OCI-LY1 (cell line): ENCODE data around the gene AGMO.

Experiments used
- H2AFZ ChIP-seq: fragments of 200-600 bp; sonication (generic), shearing (Covaris generic); 2 replicates; pipeline ENCODE4 v1.6.0; 2014; ENCODE audit warnings: antibody characterized with exemption, mild to moderate bottlenecking, low read length
- H3F3A ChIP-seq: fragments of 200-600 bp; sonication (generic), shearing (Covaris generic); 2 replicates; pipeline ENCODE4 v1.6.0; 2014; ENCODE audit warnings: mild to moderate bottlenecking, antibody characterized with exemption, low read length, moderate library complexity; ENCODE audit not compliant: insufficient read depth
- H3K27ac ChIP-seq: fragments of 200-600 bp; sonication (generic); 2 replicates; pipeline ENCODE4 v1.5.1; 2014; ENCODE audit warnings: low read length, mixed run types, mild to moderate bottlenecking, low read depth; ENCODE audit not compliant: poor library complexity, severe bottlenecking
- H3K27me3 ChIP-seq: fragments of 200-600 bp; sonication (generic); 2 replicates; pipeline ENCODE4 v1.6.0; 2014; ENCODE audit warnings: antibody characterized with exemption, mild to moderate bottlenecking, low read length, moderate library complexity; ENCODE audit not compliant: insufficient read depth
- H3K36me3 ChIP-seq: fragments of 200-600 bp; sonication (generic); 2 replicates; pipeline ENCODE4 v1.6.1; 2014; ENCODE audit warnings: mild to moderate bottlenecking, antibody characterized with exemption, low read length, moderate library complexity, mixed read lengths; ENCODE audit not compliant: insufficient read depth
- H3K4me1 ChIP-seq: fragments of 200-600 bp; sonication (generic); 2 replicates; pipeline ENCODE4 v1.5.1; 2014; ENCODE audit warnings: mild to moderate bottlenecking, low read length, moderate library complexity; ENCODE audit not compliant: insufficient read depth, severe bottlenecking
- H3K4me2 ChIP-seq: fragments of 200-600 bp; sonication (generic), shearing (Covaris generic); 2 replicates; pipeline ENCODE4 v1.6.1; 2014; ENCODE audit warnings: low read length
- H3K4me3 ChIP-seq: fragments of 200-600 bp; sonication (generic); 2 replicates; pipeline ENCODE4 v1.5.1; 2014; ENCODE audit warnings: low read length, low read depth, mild to moderate bottlenecking, mixed read lengths; ENCODE audit not compliant: poor library complexity, severe bottlenecking
- H3K79me2 ChIP-seq: fragments of 200-600 bp; shearing (Covaris generic); 2 replicates; pipeline ENCODE4 v1.6.1; 2016; ENCODE audit warnings: mixed run types, low read length, mixed read lengths; ENCODE audit not compliant: insufficient read depth
- H3K9ac ChIP-seq: fragments of 200-600 bp; sonication (generic), shearing (Covaris generic); 2 replicates; pipeline ENCODE4 v1.6.1; 2014; ENCODE audit warnings: mild to moderate bottlenecking, low read length, mixed read lengths
- H3K9me2 ChIP-seq: fragments of 200-600 bp; sonication (generic), shearing (Covaris generic); 2 replicates; pipeline ENCODE4 v1.6.1; 2014; ENCODE audit warnings: low read depth, mild to moderate bottlenecking, low read length, mixed read lengths
- H3K9me3 ChIP-seq: fragments of 200-600 bp; shearing (Covaris generic); 2 replicates; pipeline ENCODE4 v1.6.1; 2014; ENCODE audit warnings: low read length, mixed read lengths
- H4K20me1 ChIP-seq: fragments of 200-600 bp; sonication (generic), shearing (Covaris generic); 2 replicates; pipeline ENCODE4 v1.6.0; 2016; ENCODE audit warnings: mild to moderate bottlenecking, low read length; ENCODE audit not compliant: insufficient read depth
- CTCF ChIP-seq: fragments of 200-600 bp; sonication (generic), shearing (Covaris generic); IDR thresholded peaks from 2 replicates; pipeline ENCODE4 v1.5.1; 2017; ENCODE audit warnings: mild to moderate bottlenecking, antibody characterized with exemption, low read length, moderate library complexity, mixed read lengths
- EZH2 ChIP-seq: fragments of 200-600 bp; sonication (generic), shearing (Covaris generic); IDR thresholded peaks from 2 replicates; pipeline ENCODE4 v1.8.0; 2017; ENCODE audit warnings: borderline replicate concordance, mixed run types, mild to moderate bottlenecking, antibody characterized with exemption, low read length, moderate library complexity, mixed read lengths

The AGMO gene

GRCh38 chr7:15345216-15345615, 216.6 kb downstream of the AGMO start:
- no peaks in the 10 kb centered on the region for H3K4me1 ChIP-seq
- H3K9me2 ChIP-seq: no peaks in the 10 kb centered on the region
- H3K27me3 ChIP-seq: no peaks in the 10 kb centered on the region
- no peak overlapping the region for H3K27ac ChIP-seq
- H3K4me2 ChIP-seq: no peak overlapping the region
- H3K4me3 ChIP-seq: no peak overlapping the region
- H3K9me3 ChIP-seq: no peaks in the 10 kb centered on the region
- no peaks in the 10 kb centered on the region for H3K79me2 ChIP-seq
- TF ChIP-seq CTCF (no peak), EZH2 (no peak)
- no peak overlapping the region for H2AFZ ChIP-seq
- no peaks in the 10 kb centered on the region for H4K20me1 ChIP-seq
- H3K36me3 ChIP-seq: no peaks in the 10 kb centered on the region
- H3K9ac ChIP-seq: no peak overlapping the region
- H3F3A ChIP-seq: no peaks in the 10 kb centered on the region

- TF ChIP-seq EZH2 (no peak), CTCF (no peak)
- H3F3A ChIP-seq: no peaks in the 10 kb centered on the region
- peaks cover 10% of the 10 kb centered on the region; the same call in 1 of the 2 replicates for H3K9me3 ChIP-seq
- H3K4me2 ChIP-seq: no peak overlapping the region
- H3K9ac ChIP-seq: no peak overlapping the region
- H3K27ac ChIP-seq: no peak overlapping the region
- no peak overlapping the region for H3K4me3 ChIP-seq
- no peaks in the 10 kb centered on the region for H3K9me2 ChIP-seq
- no peaks in the 10 kb centered on the region for H4K20me1 ChIP-seq
- no peak overlapping the region for H2AFZ ChIP-seq
- H3K36me3 ChIP-seq: no peaks in the 10 kb centered on the region
- H3K4me1 ChIP-seq: no peaks in the 10 kb centered on the region
- H3K27me3 ChIP-seq: no peaks in the 10 kb centered on the region
- H3K79me2 ChIP-seq: no peaks in the 10 kb centered on the region
These were observed 220.0 kb downstream of the AGMO start for GRCh38 chr7:15341817-15342216.

GRCh38 chr7:15336146-15336545, 225.7 kb downstream of the AGMO start:
- Histone ChIP-seq H3K79me2 (no peaks in the 10 kb centered on the region), H3K9ac (no peak overlapping the region), H3K9me3 (peaks cover 10% of the 10 kb centered on the region; the same call in 1 of the 2 replicates), H3K36me3 (no peaks in the 10 kb centered on the region), H3K9me2 (no peaks in the 10 kb centered on the region), H3K4me3 (no peak overlapping the region), H3F3A (no peaks in the 10 kb centered on the region), H3K4me1 (no peaks in the 10 kb centered on the region), H3K27ac (no peak overlapping the region), H4K20me1 (no peaks in the 10 kb centered on the region), H3K27me3 (no peaks in the 10 kb centered on the region), H2AFZ (no peak overlapping the region), H3K4me2 (no peak overlapping the region)
- TF ChIP-seq EZH2: no peak

- Histone ChIP-seq H3K9me2 (no peaks in the 10 kb centered on the region), H2AFZ (no peak overlapping the region), H3K9ac (no peak overlapping the region), H3K4me1 (no peaks in the 10 kb centered on the region), H3K4me3 (no peak overlapping the region), H3K27ac (no peak overlapping the region), H3K36me3 (no peaks in the 10 kb centered on the region), H3K27me3 (no peaks in the 10 kb centered on the region), H3K79me2 (no peaks in the 10 kb centered on the region), H3F3A (no peaks in the 10 kb centered on the region), H3K4me2 (no peak overlapping the region), H4K20me1 (no peaks in the 10 kb centered on the region), H3K9me3 (peaks cover 10% of the 10 kb centered on the region; the same call in 1 of the 2 replicates)
- no peak for TF ChIP-seq CTCF
- TF ChIP-seq EZH2: no peak
These were observed 226.4 kb downstream of the AGMO start for GRCh38 chr7:15335390-15335789.
